ENCODE measurements around the gene SRRM3. TPM values are rescaled to one million over a fixed set of nuclear protein-coding genes. Genes with fewer than 3 reads are reported as not detected.

SRRM3 gene
- total and polyA plus RNA-seq, 8 donors: 0.37 to 6.4 (median 5.3) TPM; not detected in 2

GRCh38 chr7:76252021-76252420, 50.3 kb downstream of the SRRM3 start:
- no peak overlapping the region for H3K27ac ChIP-seq
- H3K27me3 ChIP-seq: peaks cover 0 to 22% (median 0%) of the 10 kb centered on the region in 3 donors
- DNase-seq: no peak
- no peaks in the 10 kb centered on the region for H3K9me3 ChIP-seq
- 82 to 90% (median 89%) methylated on average over 6 of the region's 6 CpGs for WGBS, 5 donors
- TF ChIP-seq EP300 (IDR thresholded peaks at IDR 0.05): no peak
- TF ChIP-seq, protein P1, sequence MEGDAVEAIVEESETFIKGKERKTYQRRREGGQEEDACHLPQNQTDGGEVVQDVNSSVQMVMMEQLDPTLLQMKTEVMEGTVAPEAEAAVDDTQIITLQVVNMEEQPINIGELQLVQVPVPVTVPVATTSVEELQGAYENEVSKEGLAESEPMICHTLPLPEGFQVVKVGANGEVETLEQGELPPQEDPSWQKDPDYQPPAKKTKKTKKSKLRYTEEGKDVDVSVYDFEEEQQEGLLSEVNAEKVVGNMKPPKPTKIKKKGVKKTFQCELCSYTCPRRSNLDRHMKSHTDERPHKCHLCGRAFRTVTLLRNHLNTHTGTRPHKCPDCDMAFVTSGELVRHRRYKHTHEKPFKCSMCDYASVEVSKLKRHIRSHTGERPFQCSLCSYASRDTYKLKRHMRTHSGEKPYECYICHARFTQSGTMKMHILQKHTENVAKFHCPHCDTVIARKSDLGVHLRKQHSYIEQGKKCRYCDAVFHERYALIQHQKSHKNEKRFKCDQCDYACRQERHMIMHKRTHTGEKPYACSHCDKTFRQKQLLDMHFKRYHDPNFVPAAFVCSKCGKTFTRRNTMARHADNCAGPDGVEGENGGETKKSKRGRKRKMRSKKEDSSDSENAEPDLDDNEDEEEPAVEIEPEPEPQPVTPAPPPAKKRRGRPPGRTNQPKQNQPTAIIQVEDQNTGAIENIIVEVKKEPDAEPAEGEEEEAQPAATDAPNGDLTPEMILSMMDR (IDR thresholded peaks at IDR 0.05): no peak
- no peak for TF ChIP-seq POLR2A (IDR thresholded peaks at IDR 0.05)
- TF ChIP-seq POLR2AphosphoS5 (IDR thresholded peaks at IDR 0.05): no peak
- intact Hi-C loops (cut with DNase I; ENCODE audit: low total_unique reads): no loop called here
- no peak overlapping the region for H3K4me3 ChIP-seq
- H3K36me3 ChIP-seq: no peaks in the 10 kb centered on the region
- peaks cover 0 to 8% (median 6%) of the 10 kb centered on the region in 4 donors for H3K4me1 ChIP-seq

- peaks cover under 1 to 9% (median 7%) of the 10 kb centered on the region in 4 donors for H3K4me1 ChIP-seq
- DNase-seq: no peak
- H3K9me3 ChIP-seq: no peaks in the 10 kb centered on the region
- H3K27me3 ChIP-seq: peaks cover under 1 to 44% (median 15%) of the 10 kb centered on the region in 3 donors
- no peak overlapping the region for H3K4me3 ChIP-seq
- H3K36me3 ChIP-seq: no peaks in the 10 kb centered on the region
- WGBS, 5 donors: 74 to 87% (median 83%) methylated on average over 4 of the region's 4 CpGs
- no peak overlapping the region for H3K27ac ChIP-seq
- TF ChIP-seq POLR2A (IDR thresholded peaks at IDR 0.05): no peak
- no peak for TF ChIP-seq POLR2AphosphoS5 (IDR thresholded peaks at IDR 0.05)
- no peak for TF ChIP-seq EP300 (IDR thresholded peaks at IDR 0.05)
- TF ChIP-seq, protein P1 (IDR thresholded peaks at IDR 0.05): no peak
- intact Hi-C loops (cut with DNase I; ENCODE audit: low total_unique reads): no loop called here
Measured at GRCh38 chr7:76254781-76255180, 53.1 kb downstream of the SRRM3 start.

DNA sequence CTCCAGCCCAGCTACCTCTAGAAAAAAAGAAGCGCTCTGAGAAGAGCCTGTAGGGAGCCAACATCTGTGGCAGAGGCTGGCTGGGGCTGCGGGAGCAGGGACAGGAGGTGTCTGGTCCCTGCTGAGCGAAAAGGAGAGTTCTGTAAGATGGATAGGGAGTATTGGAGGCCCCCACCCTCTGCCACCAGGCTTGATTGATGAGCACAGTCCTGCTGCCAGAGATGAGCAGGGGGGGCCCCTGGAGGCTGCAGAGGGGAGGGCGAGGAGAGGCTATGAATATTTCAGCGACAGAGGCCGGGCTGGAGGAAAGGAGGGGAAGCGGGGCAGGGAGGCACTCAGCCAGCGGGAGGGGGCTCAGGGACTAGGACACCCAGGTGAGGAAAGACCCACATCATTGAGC, 56.3 kb downstream of the SRRM3 start:
- intact Hi-C loops (cut with DNase I; ENCODE audit: low total_unique reads): no loop called here

GRCh38 chr7:76259124-76260093, 57.7 kb downstream of the SRRM3 start:
- Histone ChIP-seq H3K9me3 (no peaks in the 10 kb centered on the region), H3K4me1 (peaks cover 5 to 13% (median 10%) of the 10 kb centered on the region in 4 donors), H3K27me3 (peaks cover 3 to 63% (median 34%) of the 10 kb centered on the region in 3 donors), H3K4me3 (peak overlapping the region; percentile 30 to 46 (median 38)), H3K27ac (no peak overlapping the region), H3K36me3 (no peaks in the 10 kb centered on the region)
- TF ChIP-seq EP300 (IDR thresholded peaks at IDR 0.05): no peak
- no peak for TF ChIP-seq POLR2A (IDR thresholded peaks at IDR 0.05)
- TF ChIP-seq, protein P1 (IDR thresholded peaks at IDR 0.05): no peak
- no peak for TF ChIP-seq POLR2AphosphoS5 (IDR thresholded peaks at IDR 0.05)
- 16 to 33% (median 19%) methylated on average over 22 to 50 of the region's 50 CpGs for WGBS, 5 donors
- intact Hi-C loops (cut with DNase I; ENCODE audit: low total_unique reads): no loop called here
- DNase-seq: no peak

More for the DNA sequence above, 56.3 kb downstream of the SRRM3 start:
- H3K36me3 ChIP-seq: no peaks in the 10 kb centered on the region
- no peak for TF ChIP-seq POLR2A (IDR thresholded peaks at IDR 0.05)
- no peak for TF ChIP-seq EP300 (IDR thresholded peaks at IDR 0.05)
- TF ChIP-seq, protein P1 (IDR thresholded peaks at IDR 0.05): no peak
- TF ChIP-seq POLR2AphosphoS5 (IDR thresholded peaks at IDR 0.05): no peak
- H3K4me1 ChIP-seq: peaks cover 5 to 13% (median 10%) of the 10 kb centered on the region in 4 donors
- no peak overlapping the region for H3K27ac ChIP-seq
- H3K27me3 ChIP-seq: peaks cover 3 to 61% (median 34%) of the 10 kb centered on the region in 3 donors
- DNase-seq: no peak
- no peak overlapping the region for H3K4me3 ChIP-seq
- 43 to 63% (median 58%) methylated on average over 7 to 8 of the region's 8 CpGs for WGBS, 5 donors
- no peaks in the 10 kb centered on the region for H3K9me3 ChIP-seq

Measured in stomach (tissue), 9 donors.